Nephron progenitor cell (in vitro differentiated cells): ENCODE data around the gene CYP2C18.
"Not testable (repeated sequence)": the region's sequence is repeated elsewhere in the genome, so short reads cannot be mapped to it uniquely, and the experiment has no call there.

Experiments
- DNase-seq: peaks from one replicate; pipeline ENCODE4 v3.0.0; 2021
- H3K27ac Mint-ChIP-seq: 2 replicates; pipeline ENCODE4 v1.8.0; 2021; ENCODE audit warnings: mild to moderate bottlenecking, moderate library complexity, mixed read lengths
- H3K27me3 Mint-ChIP-seq: 2 replicates; pipeline ENCODE4 v1.8.0; 2021; ENCODE audit warnings: mild to moderate bottlenecking, low read depth, mixed read lengths; ENCODE audit not compliant: poor library complexity
- H3K36me3 Mint-ChIP-seq: 2 replicates; pipeline ENCODE4 v1.8.0; 2021; ENCODE audit warnings: low read depth, mixed read lengths
- H3K4me1 Mint-ChIP-seq: 2 replicates; pipeline ENCODE4 v1.8.0; 2021; ENCODE audit warnings: mixed read lengths
- H3K4me3 Mint-ChIP-seq: 2 replicates; pipeline ENCODE4 v1.8.0; 2021; ENCODE audit warnings: mild to moderate bottlenecking, moderate library complexity, mixed read lengths
- H3K9me3 Mint-ChIP-seq: 2 replicates; pipeline ENCODE4 v1.8.0; 2021; ENCODE audit warnings: mild to moderate bottlenecking, moderate library complexity, mixed read lengths
- CTCF ChIP-seq: fragments of 200-600 bp; sonication (generic); IDR thresholded peaks from 2 replicates; pipeline ENCODE4 v1.5.0; 2021; ENCODE audit warnings: antibody characterized with exemption

CYP2C18 gene

DNA sequence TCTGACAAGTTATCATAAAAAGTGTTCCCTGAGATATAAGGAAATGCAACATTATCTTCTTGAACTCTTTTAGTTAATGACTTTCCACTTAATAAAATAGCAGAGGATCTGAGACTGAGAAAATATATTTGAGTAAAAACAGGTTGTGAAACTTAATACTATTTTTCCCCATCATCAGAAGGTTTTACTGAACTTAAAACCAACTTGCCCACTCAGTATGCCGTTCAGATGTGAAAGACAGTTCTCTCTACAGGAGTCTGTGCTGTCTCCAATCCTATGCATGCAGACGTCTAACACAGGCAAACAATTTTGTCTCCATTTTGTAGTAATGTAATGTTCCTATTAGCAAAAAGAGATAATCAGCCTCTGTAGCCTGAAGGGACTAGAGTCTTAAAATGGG is 38.2 kb upstream of the CYP2C18 start:
- H3K4me1 Mint-ChIP-seq: no peaks in the 10 kb centered on the region
- peaks cover 3% of the 10 kb centered on the region for H3K27me3 Mint-ChIP-seq
- no peaks in the 10 kb centered on the region for H3K36me3 Mint-ChIP-seq
- H3K4me3 Mint-ChIP-seq: no peak overlapping the region
- peaks cover 4% of the 10 kb centered on the region for H3K9me3 Mint-ChIP-seq
- H3K27ac Mint-ChIP-seq: no peak overlapping the region
- TF ChIP-seq CTCF: no peak
- DNase-seq: no peak

DNA sequence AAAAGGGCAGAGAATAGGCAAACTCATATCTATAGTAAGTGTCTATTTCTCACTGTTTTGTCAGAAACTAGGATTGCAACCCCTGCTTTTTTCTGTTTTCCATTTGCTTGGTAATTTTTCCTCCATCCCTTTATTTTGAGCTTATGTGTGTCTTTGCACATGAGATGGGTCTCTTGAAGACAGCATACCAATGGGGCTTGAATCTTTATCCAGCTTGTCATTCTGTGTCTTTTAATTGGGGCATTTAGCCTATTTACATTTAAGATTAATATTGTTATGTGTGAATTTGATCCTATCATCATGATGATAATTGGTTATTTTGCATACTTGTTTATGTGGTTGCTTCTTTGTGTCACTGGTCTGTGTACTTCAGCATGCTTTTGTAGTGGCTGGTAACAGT is 28.3 kb upstream of the CYP2C18 start:
- H3K9me3 Mint-ChIP-seq: peaks cover 33% of the 10 kb centered on the region
- DNase-seq, H3K27me3 Mint-ChIP-seq, H3K4me3 Mint-ChIP-seq, H3K27ac Mint-ChIP-seq, H3K4me1 Mint-ChIP-seq, H3K36me3 Mint-ChIP-seq: not testable (repeated sequence)

DNA sequence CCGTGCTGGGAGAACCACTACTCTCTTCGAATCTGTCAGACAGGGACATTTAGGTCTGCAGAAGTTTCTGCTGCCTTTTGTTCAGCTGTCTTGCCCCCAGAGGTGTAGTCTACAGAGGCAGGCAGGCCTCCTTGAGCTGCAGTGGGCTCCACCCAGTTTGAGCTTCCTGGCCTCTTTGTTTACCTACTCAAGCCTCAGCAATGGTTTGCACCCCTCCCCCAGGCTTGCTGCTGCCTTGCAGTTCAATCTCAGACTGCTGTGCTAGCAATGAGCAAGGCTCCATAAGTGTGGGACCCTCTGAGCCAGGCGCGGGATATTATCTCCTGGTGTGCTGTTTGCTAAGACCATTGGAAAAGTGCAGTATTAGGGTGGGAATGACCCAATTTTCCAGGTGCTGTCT is 20.5 kb upstream of the CYP2C18 start:
- H3K27ac Mint-ChIP-seq, H3K4me1 Mint-ChIP-seq, DNase-seq, H3K4me3 Mint-ChIP-seq, H3K36me3 Mint-ChIP-seq, H3K27me3 Mint-ChIP-seq: not testable (repeated sequence)
- peaks cover 17% of the 10 kb centered on the region for H3K9me3 Mint-ChIP-seq

- peaks cover 4% of the 10 kb centered on the region for H3K27me3 Mint-ChIP-seq
- no peaks in the 10 kb centered on the region for H3K4me1 Mint-ChIP-seq
- no peaks in the 10 kb centered on the region for H3K36me3 Mint-ChIP-seq
- H3K27ac Mint-ChIP-seq: no peak overlapping the region
- no peak for TF ChIP-seq CTCF
- no peak overlapping the region for H3K4me3 Mint-ChIP-seq
- no peak for DNase-seq
- H3K9me3 Mint-ChIP-seq: peaks cover 4% of the 10 kb centered on the region
These were observed 17.0 kb upstream of the CYP2C18 start for GRCh38 chr10:94666391-94667102.

- DNase-seq: no peak
- Mint-ChIP-seq H3K9me3 (no peaks in the 10 kb centered on the region), H3K36me3 (no peaks in the 10 kb centered on the region), H3K4me1 (no peaks in the 10 kb centered on the region), H3K4me3 (no peak overlapping the region), H3K27ac (no peak overlapping the region), H3K27me3 (no peaks in the 10 kb centered on the region)
- no peak for TF ChIP-seq CTCF
These were observed 9.8 kb upstream of the CYP2C18 start for GRCh38 chr10:94673614-94674321.

DNA sequence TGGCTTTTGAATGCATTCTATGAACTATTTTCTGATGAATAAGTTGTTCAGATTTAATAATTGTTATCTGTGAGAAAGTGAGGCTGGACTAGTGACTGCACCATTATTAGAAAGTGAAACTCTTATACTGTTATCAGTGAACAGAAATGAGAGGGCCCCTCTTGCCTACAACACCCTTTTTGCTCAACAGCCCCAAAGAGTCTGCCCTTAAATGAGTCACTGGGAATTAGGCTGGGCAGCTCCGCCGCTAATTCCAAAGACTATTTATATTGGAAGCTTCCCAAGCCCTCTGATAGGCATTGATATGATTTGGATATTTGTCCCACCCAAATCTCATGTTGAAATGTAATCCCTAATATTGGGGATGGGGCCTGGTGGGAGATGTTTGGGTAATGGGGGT is 7.0 kb upstream of the CYP2C18 start:
- Mint-ChIP-seq H3K36me3 (no peaks in the 10 kb centered on the region), H3K4me1 (no peaks in the 10 kb centered on the region), H3K27ac (no peak overlapping the region), H3K9me3 (no peaks in the 10 kb centered on the region), H3K27me3 (no peaks in the 10 kb centered on the region), H3K4me3 (no peak overlapping the region)
- no peak for TF ChIP-seq CTCF
- no peak for DNase-seq

DNA sequence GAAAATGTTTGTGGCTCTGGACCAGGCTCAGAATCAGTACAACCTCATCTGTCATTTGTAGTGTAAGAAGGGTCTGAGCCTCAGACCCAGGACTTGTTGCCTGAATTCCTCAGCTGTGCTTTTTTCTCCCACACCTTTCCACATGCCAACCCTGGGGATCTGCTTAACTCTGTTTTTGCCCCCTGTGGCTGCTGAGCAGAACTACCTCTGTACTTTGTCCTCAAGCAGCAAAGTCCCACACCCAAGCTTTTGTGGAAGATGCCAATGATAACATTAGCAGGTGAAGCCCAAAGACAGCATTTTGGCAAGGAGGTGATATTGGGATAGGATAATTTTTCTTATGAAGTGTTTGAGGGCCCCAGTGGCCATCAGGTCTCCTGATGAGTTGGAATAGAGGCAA is 5.8 kb upstream of the CYP2C18 start:
- Mint-ChIP-seq H3K36me3 (no peaks in the 10 kb centered on the region), H3K4me1 (no peaks in the 10 kb centered on the region), H3K27ac (no peak overlapping the region), H3K27me3 (no peaks in the 10 kb centered on the region), H3K4me3 (no peak overlapping the region), H3K9me3 (no peaks in the 10 kb centered on the region)
- DNase-seq: no peak
- no peak for TF ChIP-seq CTCF
